HG03039 (cell line): ENCODE data around the gene RSPO3.
"Not testable (repeated sequence)": the region's sequence is repeated elsewhere in the genome, so short reads cannot be mapped to it uniquely, and the experiment has no call there.

Experiments used
- ATAC-seq: cut with Tn5 transposase; IDR thresholded peaks from one replicate; pipeline ENCODE4 v1.9.1; 2021; ENCODE audit warnings: mild to moderate bottlenecking, moderate library complexity; ENCODE audit not compliant: unreplicated experiment

The RSPO3 gene, protein sequence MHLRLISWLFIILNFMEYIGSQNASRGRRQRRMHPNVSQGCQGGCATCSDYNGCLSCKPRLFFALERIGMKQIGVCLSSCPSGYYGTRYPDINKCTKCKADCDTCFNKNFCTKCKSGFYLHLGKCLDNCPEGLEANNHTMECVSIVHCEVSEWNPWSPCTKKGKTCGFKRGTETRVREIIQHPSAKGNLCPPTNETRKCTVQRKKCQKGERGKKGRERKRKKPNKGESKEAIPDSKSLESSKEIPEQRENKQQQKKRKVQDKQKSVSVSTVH

DNA sequence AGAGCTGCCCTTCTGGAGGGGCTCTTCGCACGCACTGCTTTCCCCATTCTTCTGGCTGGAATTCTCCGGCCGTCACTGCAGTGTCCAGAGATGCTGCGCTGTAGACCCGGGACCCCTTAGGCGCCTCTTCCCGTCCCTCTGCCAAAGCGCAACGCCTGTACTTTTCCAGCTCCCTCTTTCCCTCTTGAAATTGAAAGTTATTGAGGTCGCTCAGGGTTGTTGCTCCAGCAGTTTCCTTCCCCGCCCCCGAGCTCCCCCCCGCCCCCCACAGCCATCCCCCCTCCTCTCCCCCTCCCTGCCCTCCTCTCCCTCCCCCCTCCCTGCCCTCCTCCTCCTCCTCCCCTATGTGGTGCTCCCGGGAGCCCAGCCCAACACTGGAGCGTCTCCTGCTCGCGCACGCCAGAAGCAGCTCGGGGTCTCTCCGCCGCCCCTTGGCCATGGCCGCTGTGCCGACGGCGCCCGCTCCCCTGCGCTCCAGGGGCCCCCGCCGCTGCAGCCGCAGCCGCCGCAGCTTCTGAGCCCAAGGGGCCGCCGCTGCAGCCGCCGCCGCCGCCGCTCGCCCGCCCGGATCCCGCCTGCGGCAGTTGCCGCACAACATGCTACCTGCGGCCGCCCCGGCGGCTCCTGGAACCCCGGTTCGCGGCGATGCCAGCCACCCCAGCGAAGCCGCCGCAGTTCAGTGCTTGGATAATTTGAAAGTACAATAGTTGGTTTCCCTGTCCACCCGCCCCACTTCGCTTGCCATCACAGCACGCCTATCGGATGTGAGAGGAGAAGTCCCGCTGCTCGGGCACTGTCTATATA lies at the start of gene RSPO3:
Gene RSPO3, plus strand, starts transcription at position 374 of the 804 bp plus-strand sequence. CDS start 522 bp downstream, outside the sequence.
- no peak for ATAC-seq

DNA sequence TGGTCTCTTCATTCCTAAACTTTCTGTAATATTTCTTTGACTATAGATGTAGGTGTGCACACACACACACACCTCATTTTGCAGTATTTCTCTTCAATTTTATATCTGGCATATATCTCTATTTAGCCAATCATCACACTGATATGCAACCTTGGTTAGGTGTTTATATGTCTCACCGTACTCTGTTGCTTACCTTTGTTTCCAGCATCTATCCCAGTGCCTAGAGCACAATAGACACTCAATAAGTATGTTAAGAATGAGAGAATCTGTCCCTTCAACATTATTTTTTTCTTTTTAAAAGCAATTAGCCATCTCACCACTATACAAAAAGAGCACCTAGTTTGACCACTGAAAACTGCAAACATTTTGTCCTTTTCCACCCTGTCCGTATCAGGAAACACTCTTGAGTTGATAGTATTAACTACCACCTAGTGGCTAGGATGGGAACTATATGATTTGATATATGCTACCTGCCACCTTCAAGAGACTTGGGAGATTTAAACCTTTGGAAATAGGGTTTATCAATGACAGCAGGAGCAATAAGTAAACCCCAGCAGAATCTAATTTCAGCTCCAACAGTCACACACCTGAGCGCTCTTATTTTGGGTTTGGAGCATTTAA lies 48.7 kb upstream of the RSPO3 start:
- no peak for ATAC-seq

DNA sequence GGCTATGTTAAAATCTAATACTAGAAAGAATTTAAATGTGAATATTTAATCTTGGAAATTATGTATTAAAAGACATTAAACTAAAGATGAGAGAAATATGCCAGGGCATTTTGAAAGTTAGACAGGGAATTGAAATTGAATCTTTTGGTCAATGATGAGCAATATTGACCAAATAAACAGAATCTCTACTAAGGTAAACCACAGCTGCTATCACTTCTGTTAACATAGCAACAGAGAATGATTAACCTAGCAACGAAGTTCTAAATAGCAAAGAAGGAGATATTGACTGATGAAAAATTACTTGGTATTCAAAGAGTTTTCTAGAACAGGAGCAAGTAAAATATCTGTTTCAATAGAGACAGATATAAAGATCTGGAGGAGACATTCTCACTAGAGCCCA lies 45.2 kb upstream of the RSPO3 start:
- no peak for ATAC-seq

DNA sequence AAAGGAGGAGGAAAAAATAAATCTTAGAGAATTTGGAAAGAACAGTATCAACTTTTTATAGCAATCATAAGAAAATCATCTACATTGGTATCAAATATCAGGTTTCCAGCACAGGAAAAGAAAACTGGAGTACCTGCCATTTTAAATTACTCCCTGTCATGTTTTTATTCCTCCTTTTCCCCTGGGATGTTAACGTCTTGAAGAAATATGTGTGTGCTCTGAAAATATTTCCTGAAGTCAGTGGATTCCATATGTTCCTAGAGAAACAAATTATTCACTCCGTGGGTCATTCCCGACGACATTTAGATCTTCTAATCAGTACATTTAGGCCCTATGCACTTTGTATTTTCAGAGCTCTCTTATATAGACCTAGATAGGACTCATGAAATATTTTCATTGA lies 42.0 kb upstream of the RSPO3 start:
- ATAC-seq = no peak

DNA sequence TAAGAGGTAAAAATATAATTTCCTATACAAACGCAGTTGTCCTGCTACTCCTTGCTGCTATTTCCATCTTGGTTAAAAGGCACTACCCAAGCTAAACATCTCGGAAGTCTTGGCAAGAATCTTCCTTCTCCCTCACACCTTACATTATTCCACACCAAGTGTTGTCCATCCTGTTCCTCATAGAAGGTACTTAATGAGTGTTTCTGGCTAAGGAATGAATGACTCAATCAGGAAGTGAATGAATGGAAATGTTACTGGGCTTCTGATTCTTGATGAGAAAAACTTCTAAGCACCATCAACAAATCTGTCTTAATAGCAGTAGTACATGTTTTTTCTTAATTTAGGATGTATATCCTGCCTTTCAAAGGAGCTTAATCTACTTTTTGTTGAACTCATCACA lies 40.6 kb upstream of the RSPO3 start:
- ATAC-seq = no peak

DNA sequence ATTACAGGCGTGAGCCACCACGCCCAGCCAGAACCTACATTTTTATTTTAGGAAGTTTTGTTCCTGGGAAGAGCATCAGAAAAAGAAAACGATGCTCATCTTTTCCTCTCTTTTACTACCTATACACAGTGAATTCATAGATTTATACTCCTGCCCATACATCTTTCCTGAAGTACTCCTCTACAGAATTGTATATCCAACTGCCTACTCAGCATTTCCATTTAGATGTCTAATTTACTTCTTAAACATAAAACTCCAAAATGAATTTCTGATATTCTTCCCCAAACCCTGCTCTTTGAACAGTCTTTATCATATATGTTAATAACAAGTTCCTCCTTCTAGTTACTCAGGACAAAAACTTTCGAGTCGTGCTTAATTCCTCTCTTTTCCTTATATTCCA lies 39.8 kb upstream of the RSPO3 start:
- ATAC-seq = no peak

DNA sequence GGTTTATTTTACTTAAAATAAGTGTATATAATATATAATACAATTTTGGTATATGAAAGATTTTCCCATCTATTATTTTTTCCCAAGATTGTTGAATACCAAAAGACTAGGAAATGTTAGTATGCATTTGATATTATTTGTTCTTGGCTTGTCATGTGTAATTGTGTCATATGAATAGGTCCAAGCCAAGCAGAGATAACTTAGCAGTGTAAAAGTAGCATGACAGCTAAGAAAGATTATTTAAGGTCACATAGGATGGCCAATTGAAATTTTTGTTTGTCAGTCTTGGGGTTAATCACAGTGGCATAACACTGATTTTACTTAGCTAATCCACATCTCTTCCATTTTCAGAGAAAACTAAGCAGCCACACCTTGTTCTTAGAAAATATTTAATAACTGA lies 38.8 kb upstream of the RSPO3 start:
- ATAC-seq = no peak

DNA sequence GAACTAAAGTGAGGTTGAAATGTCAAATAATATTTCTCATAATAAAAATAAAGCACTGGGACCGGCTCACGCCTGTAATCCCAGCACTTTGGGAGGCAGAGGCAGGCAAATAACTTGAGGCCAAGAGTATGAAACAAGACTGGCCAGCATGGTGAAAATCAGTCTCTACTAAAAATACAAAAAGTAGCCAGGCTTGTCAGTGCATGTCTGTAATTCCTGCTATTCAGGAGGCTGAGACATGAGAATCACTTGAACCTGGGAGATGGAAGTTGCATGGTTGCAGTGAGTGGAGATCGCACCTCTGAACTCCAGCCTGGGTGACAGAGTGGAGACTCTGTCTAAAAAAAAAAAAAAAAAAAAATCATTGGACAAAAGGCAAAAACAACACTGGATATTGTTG lies 38.4 kb upstream of the RSPO3 start:
- ATAC-seq = no peak

DNA sequence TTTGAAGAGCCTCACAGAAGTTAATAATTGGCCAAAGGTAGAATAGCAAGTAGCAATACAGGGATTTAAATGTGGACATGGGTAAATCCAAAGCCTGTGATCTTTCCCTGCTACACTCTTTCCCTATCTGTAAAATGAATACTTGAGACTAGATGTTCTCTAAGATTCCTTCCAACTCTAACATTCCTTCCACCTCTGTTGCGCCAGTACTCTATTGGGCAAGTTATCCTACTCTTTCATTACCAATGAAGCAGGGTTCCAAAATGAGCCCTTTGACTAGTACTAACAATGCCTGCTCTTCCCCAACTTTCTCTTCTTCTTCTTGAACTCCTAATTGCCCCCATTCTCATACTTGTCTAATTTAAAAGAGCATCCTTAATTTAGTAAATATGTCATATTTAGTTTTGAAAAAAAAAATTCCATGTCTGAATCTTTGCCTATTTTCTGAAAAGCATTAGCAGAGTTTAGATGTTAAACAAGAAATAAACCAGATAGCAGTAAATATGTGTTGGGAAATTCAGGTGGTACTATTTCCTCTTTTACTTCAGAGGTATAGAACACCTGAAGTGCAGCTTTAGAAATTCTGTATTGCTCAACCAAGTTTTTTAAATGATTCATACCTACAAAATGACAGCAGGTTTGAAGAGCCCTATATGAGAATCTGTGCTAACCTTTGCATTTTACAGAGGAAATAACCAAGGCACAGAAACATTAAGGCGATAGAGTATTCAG lies 35.1 kb upstream of the RSPO3 start:
- ATAC-seq = no peak

DNA sequence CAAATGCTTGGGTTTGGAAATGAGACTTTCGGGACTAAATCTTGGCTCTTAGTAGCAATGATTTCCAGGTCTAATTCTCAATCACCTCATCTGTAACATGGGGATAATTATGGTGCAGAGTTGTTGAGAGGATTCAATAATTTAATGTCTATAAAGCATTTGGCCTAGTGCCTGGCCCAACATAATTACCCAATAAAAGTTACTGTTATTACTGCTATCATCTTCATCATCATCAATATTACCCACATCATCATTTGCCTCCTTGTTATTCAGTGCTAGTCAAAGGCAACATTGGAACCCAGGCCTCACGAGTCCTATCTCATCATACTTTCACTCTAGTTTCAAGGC lies 34.5 kb upstream of the RSPO3 start:
- no peak for ATAC-seq

DNA sequence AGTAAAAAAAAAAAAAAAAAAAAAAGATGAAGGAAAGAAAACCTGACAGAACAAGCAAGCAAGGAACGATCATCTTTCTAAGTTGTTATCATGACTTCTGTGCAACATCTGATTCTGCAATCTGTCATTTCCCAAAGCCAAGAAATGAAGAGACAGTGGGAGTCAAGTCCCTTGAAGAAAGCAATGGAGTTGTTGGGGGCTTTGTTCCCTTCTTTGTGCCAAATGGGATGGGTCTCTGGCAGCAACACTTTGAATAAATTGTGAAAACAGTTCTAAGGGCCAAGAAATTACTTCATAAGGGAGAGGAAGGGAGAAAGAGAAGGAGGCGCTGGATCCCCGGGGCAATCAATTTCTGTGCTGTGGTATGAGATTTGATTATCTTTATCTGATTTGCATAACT lies 33.3 kb upstream of the RSPO3 start:
- ATAC-seq = no peak

DNA sequence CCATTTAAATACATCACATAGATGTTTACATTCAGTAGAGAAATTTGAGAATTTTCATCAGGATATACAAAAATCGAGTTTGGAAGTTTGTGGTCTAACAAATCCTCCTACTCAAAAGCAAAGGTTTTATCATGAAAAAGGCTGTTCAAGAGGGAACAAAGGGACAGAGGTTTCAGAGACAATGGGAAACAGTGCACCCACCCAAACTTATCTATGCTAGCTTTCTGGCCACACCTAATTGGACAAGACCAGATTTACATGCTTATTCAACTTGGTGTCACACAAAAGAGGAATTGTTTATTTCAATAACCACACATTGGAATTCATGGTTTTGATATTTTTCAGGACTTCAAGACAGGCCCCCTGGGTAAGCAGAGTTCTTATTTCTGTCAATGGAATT lies 28.4 kb upstream of the RSPO3 start:
- no peak for ATAC-seq

DNA sequence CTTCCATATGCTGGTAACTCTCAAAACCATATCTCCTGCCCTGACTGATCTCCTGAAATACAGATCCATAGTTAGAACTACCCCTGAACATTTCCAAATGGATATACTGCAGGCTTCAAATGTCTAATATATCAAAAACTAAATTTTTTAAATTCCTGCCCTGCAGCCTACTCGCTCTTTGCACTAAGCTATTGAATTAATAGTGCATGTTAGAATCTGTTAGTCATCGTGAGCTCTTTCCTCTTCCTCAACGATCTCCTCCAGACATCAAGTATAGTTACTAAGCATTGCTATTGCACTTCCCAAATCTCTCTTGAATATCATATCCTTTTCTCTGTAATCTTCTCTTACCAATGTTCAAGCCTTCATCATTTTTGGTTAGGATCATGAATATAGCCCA lies 26.0 kb upstream of the RSPO3 start:
- no peak for ATAC-seq

DNA sequence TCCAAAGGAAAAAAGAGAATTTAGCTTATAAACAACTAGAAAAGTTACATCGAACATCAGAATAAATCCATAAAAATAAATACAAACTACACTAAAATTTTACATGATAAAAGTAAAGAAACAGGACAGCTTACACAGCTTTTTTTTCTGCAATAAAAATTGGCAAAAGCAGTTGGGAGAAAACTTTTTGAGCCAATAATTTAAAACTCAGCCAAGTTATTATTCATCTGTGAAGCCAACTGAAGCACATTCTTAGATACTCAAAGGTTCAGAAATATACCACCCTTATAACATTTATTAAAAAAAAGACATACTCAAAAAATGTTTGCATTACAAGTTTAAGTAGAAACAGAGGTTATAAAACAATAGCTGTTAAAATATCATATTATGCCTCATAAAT lies 23.7 kb upstream of the RSPO3 start:
- ATAC-seq = no peak

DNA sequence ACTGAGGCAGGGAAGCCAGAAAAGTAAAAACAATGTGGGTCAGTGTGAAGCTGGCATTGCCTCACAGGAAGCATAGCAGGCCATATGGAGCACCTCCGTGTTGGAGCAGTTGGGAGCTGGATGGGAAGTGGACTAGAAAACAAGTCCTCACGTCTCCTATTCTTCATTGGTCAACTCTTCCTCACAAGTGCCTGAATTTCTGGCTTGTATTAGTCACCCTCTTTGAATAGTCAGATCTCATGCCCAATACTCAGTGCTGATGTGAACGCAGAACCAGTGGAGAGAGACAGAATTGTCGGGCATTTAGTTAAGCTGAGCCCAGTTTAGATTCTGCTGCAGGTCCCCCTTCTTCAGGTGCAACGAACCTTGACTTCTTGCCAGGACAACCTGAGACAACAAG lies 22.3 kb upstream of the RSPO3 start:
- no peak for ATAC-seq

DNA sequence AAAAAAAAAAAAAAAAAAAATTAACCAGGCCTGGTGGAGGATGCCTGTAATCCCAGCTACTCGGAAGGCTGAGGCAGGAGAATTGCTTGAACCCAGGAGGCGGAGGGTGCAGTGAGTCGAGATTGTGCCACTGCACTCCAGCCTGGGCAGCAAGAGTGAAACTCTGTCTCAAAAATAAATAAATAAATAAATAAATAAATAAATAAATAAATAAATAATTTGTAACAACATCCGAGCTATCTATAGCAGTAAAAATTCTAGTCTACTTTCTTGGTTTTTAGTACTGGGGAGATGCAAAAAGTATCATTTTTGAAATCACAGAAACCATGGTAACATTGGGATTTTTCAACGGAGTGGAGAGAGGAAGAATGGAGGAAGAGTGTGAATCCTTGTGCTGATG lies 21.0 kb upstream of the RSPO3 start:
- not testable (repeated sequence) for ATAC-seq

DNA sequence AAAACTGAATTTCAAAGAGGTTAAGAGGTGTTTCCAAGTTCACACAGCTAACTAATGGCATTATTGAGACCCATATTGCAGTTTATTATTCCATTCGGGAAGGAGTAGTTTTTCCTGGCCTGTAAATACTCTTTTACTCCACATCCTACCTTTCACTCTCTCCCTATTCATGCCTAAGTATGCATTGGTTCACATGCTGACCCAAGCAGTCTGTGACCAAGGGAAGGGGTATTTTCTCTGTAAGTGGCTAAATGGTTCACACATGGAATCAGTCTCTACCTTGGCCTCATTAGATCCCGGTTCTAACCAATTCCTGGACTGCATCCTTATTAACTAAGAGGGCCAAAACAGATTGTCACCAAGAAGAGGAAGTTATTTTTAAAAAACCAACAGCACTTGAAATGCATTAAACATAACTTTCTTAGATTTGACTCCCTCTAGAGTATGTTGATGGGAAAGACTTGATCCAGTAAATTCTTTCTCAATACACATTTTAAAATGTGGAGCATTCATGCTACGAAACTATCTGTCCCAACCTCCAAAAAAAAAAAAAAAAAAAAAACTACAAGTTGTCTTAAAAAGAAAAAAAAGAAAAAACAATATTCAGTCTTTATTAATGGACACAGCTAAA lies 17.8 kb upstream of the RSPO3 start:
- no peak for ATAC-seq

DNA sequence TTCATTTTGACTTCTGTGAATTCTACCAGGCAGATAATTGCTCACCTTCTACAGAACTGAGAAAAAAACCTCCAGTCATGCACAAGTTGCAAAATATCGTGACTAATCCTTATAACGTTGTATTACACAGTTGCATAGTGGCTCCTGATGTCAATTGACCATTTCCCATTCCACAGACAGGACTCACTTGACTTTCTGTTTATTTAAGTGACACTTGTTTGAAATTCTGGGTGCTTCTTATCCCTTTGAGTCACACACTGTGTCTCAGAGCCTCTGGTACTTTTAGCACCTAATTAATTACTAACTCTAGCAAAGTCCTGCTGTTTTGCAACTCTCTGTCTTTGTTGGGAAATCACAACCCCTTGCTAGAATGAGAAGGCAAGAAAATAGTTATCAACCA lies 16.2 kb upstream of the RSPO3 start:
- ATAC-seq = no peak

DNA sequence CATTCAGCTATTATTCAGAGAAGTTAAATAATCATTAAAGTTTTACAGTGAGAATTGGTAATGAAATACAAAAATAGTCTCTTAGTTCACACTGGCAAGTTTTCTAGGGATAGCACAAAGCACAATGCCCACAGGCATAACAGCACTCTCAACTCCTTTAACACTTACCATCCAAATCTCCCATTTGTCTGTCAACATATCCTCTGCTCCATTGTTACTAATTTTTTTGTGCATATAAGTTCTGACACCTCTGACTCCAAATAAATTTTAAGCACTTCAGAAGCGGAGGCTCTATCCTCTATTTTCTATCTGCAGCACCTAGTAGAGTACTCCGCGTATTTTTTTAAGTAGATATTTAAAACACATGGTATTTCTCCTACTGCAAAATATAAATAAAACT lies 15.6 kb upstream of the RSPO3 start:
- no peak for ATAC-seq

DNA sequence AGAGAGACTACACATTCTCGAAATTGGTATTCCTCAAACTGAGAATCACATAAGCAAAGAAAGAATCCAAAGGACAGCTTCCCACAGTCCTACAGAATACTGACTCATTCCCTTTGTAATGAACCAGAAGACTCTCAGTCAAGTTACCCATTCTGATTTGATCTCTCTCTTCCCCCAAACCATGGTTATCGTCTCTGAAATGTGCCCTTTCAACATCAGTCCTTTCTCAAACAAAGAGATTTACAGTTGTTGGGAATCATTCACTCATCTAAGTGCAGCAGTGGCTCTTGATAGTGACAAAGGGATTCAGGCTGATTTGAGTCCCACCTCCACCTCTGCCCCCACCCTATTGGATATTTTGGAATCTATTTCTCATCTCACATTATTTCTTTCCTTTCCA lies 15.0 kb upstream of the RSPO3 start:
- no peak for ATAC-seq

DNA sequence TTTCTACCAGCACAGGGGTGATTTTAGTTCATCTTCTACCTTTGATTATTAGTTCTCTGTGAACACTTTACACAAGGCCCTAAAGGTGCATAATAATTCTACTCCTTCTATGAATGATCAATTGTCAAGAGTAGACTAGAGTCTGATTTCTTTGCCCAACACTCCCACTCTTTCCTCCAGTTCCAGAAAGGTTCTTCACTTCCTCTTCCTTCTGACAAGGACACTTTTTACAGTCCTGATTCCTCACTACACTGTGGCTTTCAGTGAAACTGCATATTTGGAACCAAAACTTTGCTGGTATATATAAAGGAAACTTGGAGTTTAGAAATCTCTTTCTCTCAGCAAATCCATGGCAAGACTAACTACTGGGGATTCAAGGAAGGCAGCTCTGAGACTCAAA lies 10.6 kb upstream of the RSPO3 start:
- ATAC-seq = no peak
